ENCODE data around the gene GMDS. TPM values are rescaled to one million over a fixed set of nuclear protein-coding genes. Genes with fewer than 3 reads are reported as not detected.

Gene GMDS
- total and polyA plus RNA-seq, 2 of the 8 experiments (the other 6 are each of a cell fraction or from before 2014, with no cell fraction given), result 16.8 to 50.0 TPM

GRCh38 chr6:1744543-1744942, 500.9 kb downstream of the GMDS start (continued):
- TF ChIP-seq CHD7 (IDR thresholded peaks at IDR 0.05; ENCODE audit: insufficient replicate concordance, low read length), result no peak
- TF ChIP-seq SAP30 (IDR thresholded peaks at IDR 0.05; ENCODE audit: insufficient read depth, insufficient replicate concordance, low read length), result no peak
- no peak for TF ChIP-seq EP300 (IDR thresholded peaks at IDR 0.05; ENCODE audit: borderline replicate concordance in 1 of 2, low read depth in 2 of 2, low read length in 2 of 2)
- TF ChIP-seq CTBP2 (IDR thresholded peaks at IDR 0.05; ENCODE audit: borderline replicate concordance, insufficient read depth, insufficient read length, low read length), result no peak
- TF ChIP-seq TAF7 (optimal IDR thresholded peaks at IDR 0.05; ENCODE audit: borderline replicate concordance, low read depth, low read length), result no peak
